Bone marrow (tissue), 2 donors: Measurements from ENCODE around the gene KHNYN.
"Not testable (repeated sequence)": the region's sequence is repeated elsewhere in the genome, so short reads cannot be mapped to it uniquely, and the experiment has no call there.

ENCODE experiments used
- DNase-seq, 2 donors: peaks; one replicate each; lab custom pipeline; 2025; lab: John Stamatoyannopoulos, UW

KHNYN gene

DNA sequence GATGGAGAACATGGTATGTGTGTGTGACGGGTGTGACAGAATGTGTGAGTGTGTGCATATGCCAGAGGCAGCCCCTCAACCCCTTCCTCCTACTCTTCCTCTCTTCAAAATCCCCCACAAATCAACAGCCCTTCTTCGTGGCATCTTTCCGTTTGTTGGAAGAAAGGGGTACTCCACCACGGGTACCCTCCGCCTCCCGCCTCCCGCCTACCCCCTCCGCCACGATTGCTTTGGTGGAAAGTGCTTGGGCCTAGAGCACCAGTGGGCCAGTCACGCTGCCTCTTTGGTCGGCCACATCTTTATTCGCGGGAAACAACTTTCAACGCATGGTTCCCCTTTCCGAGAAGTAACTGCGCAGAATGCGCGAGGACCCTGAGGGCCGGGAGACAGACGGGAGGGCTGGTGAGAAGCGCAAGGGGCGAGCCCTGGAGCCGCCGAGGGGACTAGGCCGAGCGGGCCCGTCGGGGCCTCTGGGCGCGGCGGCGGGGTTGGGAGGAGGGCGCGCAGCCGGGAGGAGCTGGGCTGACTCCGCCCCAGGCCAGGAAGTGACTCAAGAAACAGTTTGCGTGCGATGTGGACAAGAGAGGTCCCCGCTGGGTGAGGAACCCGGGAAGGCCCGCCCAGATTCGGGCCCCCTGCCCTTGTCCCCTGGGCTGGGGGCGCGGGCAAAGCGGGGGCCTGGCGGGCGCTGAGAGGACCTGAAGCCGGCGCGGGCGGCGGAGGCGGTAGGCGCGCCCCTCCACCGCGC is at the start of gene KHNYN, which contains the start of gene CBLN3:
Gene KHNYN (plus strand): TSS at position 560 of the 748 bp plus-strand sequence. CDS start 777 bp downstream, outside the sequence.
Gene CBLN3 (minus strand): TSS at position 274 of the 748 bp plus-strand sequence. CDS start 614 bp downstream, outside the sequence.
- DNase-seq: peak; percentile 76 to 89

DNA sequence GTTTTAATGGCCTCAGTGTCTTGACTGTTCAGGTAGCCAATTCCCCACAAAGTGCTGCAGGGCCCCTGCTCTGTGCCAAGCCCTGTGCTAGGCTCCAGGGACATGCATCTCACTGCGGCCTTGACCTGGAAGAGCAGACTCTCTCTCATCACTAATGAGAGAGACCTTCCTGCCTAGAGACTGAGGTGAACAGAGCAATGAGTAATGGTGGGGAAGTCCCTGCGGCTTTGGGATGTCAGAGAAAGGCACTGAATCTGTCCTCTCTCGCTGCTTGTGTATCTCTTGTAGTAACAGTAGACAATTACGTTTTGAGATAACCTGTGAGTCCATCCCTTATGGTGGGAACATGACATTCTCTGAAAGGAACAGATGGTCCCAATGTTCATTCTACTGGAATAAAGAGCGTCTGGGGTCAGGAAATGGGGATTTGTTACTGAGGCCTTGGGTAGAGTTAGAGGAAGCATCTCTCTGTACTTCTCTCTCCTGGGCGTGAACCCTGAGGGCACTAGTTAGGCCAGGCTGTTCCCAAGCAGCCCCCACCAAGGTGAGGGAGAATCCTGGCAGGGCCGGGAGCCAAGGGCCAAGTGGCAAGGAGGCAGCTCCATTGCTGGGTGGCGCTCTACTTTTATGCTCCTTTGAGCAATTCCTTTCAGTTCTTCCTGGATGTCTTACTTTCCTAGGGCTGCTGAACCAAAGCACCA is 48.2 kb upstream of the KHNYN start:
- no peak for DNase-seq

DNA sequence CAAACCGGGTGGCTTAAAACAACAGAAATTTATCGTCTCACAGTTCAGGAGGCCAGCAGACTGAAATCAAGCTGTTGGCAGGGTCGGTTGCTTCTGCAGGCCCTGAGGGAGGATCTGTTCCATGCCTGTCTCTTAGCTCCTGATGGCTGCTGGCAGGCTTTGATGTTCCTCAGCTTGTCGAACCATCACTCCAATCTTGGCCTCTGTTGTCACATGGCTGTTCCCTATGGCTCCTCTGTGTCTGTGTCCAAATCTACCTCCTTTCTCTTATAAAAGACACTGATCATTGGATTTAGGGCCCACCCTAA is 47.7 kb upstream of the KHNYN start:
- DNase-seq: no peak

DNA sequence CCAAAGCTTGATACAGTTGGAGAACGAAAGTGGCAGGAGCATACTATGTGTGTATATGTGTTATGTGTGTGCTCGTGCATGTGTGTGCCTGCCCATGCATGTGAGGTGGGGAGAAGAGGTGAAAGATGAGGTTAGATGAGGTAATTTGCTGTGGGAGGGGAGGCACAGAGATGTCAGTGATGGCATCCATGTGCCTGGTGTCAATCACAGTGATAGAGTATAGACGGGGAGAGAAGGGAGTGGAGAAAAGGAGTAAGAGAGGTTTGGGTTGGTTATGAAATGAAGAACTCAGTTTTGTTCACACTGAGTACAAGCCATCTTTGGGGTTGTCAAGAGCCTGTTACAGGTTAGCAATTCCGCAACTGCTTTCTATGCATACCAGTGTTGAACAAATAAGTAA is 45.6 kb upstream of the KHNYN start:
- no peak for DNase-seq

DNA sequence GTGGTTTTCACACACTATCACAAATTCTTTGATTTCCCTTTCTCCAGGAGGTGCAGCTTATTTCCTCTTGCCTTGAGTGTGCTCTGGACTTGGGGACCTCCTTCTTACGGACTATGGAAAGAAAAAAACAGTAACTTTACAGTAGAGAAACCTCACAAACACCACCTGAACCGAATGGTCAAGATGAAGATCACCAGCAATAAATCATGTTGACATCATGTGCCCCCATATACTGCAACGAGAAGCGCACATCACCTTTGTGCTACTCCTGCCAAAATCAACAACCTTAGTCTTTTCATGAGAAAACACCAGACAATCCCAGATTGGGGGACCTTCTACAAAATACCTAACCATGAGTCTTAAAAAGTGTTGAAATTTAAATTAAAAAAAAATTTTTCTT is 44.2 kb upstream of the KHNYN start:
- DNase-seq: no peak

DNA sequence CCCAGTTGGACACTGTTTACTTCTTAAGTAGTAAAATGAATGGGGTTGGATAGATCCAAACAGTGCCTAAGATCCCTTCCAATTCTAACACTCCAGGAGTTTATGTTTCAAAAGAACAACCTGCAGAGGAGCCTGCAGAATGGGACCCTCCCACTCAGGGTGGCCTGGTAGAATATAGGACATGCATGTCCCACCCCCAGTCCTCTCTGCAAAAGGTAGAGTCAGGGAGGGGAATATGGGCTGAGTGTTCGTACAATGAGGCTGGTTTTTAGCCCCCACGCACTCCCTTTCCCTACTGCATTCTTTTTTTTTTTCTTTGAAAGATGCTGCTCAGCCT is 42.8 kb upstream of the KHNYN start:
- DNase-seq: no peak

DNA sequence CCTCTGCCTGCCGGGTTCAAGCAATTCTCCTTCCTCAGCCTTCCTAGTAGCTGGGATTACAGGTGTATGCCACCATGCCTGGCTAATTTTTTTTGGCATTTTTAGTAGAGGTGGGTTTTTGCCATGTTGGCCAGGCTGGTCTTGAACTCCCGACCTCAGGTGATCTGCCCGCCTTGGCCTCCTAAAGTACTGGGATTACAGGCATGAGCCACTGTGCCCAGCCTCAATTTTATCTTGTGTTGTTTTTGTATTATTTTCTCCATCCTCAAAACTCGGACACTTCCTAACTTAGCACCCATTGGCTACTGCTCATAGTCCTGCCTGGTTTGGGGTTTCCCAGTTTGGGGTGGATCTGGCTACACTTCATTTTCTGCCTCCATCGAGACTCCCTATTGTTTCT is 42.2 kb upstream of the KHNYN start:
- not testable (repeated sequence) for DNase-seq

DNA sequence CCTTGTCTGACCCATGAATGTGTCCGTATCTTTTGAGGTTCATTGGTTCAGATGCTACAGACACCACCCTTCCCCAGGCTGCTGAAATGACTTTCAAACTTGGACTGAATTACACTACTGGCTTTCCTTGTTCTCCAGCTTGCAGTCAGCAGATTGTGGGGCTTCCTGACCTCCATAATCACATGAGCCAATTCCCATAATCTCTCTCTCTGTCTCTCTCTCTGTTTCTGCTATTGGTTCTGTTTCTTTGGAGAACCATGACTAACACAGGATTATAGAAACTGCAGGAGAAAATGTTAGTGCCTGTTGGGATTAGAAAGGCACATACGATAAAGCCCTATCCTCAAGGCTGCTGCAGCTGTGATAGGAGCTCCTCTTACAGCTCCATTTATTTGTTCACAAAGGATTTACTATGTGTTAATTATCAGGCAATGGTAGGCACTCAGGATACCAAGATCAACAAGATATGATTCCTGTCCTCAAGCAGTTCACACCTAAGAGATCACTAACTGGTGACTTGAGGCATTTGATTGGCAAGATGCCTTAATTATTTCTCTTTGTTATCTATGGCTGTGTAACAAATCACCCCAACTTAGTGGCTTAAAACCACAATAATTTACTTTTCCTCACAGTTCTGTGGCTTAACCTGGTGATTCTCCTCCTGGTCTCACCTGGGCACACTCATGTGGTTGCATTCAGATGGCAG is 41.1 kb upstream of the KHNYN start:
- no peak for DNase-seq

DNA sequence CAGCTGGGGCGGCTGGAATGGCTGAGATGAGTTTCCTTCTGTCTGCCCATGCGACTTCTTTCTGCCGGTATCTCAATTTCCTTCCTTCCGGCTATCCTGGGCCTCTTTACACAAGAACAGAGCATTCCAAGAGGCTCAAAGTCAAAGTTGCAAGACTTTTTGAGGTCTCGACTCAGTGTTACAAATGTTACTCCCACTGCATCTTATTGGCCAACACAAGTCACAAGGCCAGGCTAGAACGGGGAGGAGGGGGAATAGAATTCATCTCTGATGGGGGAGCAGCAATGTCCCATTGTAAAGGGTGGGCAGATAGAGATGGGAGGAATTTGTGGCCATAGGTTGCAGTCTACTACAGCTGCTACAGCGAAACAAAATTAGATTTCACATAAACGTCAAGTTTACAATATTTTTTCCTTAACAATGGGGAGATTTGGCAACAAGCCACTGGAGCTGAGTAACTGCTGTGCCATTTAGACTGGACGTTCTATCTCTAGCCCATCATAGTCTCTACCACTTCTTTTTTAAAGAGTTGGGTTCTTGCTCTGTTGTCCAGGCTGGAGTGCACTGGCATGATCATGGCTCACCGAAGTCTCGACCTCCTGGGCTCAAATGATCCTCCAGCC is 40.4 kb upstream of the KHNYN start:
- no peak for DNase-seq

DNA sequence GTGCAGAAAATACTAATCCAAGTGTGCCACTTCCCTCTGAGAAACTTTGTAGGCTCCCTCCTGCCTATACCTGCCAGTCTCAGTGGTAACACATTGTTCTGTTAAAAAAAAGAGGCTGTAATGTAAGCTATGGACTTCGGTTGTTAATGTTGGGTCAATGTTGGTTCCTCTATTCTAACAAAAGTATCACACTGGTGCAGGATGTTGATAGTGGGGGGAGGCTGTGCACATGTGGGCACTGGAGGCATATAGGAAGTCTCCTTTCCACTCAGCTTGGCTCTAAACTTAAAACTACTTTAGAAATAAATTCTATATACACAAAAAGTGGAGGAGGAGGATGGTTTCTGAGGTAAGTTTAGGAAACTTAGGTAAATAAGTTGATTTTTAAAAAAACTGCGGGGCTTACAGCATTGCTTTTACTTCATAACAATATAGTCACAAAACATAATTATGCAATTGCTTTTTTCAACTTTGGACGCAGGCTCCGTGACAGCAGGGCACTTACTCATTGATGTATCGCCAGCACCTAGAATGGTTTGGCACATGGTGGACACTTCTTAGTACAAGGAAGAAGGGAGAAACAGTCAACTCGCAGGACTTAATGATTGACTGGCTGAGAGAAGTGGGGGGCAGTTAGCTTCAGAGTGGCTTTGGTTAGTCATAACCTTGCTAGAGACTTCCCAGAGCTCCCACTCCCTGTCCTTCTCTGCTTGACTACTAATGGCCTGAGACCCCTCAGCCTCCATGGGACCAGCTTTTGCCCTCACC is 38.9 kb upstream of the KHNYN start:
- DNase-seq: peak in 1 of 2 donors; percentile 73

DNA sequence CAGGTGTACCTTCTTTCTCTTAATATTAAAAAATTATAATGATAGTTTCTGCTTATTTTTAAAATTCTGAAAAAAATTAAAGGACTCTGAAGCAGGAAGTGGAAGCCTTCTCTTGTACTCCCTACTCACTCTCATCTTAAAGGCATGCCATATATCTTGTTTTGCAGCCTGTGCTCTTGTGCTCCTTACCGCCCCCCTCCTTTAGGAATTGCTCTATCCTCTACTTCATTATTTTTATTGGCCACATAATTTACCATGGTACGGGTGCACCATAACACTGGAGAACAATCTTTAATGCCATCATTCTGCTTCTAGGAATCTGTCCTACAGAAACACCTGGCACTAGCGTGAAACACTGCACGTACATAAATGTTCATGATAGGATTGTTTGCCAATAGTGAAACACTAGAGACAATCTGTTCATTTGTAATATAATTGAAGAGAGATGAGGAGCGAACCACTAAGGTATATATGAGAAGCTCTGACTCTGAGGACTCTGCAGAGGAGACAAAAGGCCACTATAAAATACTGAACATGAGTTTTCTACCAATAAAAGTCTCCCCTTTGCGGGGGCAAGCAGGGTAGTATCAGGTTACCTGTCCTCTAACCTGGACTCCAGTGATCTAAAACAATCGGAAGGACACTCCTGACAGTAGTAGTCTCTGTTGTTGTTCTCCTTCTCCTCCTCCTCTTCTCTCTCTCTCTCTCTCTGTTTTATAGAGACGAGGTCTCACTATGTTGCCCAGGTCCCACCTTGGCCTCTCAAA is 37.2 kb upstream of the KHNYN start:
- no peak for DNase-seq

DNA sequence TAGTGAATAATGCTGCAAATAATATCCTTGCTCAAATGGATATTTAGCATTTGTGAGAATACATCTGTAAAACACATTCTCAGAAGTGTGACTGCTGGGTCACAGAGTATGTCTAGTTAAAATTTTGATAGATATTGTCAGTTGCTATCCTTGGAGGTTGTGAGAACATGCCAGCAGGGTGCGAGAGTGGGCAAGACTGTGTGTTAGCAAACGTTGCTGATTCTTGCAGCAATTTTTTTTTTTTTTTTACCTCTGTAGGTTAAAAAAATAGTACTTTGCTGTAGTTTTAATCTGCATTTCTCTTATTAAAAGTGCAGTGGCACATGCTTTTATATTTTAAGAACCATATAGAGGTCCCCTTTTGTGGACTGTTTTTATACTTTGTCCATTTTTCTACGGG is 35.5 kb upstream of the KHNYN start:
- DNase-seq: no peak

DNA sequence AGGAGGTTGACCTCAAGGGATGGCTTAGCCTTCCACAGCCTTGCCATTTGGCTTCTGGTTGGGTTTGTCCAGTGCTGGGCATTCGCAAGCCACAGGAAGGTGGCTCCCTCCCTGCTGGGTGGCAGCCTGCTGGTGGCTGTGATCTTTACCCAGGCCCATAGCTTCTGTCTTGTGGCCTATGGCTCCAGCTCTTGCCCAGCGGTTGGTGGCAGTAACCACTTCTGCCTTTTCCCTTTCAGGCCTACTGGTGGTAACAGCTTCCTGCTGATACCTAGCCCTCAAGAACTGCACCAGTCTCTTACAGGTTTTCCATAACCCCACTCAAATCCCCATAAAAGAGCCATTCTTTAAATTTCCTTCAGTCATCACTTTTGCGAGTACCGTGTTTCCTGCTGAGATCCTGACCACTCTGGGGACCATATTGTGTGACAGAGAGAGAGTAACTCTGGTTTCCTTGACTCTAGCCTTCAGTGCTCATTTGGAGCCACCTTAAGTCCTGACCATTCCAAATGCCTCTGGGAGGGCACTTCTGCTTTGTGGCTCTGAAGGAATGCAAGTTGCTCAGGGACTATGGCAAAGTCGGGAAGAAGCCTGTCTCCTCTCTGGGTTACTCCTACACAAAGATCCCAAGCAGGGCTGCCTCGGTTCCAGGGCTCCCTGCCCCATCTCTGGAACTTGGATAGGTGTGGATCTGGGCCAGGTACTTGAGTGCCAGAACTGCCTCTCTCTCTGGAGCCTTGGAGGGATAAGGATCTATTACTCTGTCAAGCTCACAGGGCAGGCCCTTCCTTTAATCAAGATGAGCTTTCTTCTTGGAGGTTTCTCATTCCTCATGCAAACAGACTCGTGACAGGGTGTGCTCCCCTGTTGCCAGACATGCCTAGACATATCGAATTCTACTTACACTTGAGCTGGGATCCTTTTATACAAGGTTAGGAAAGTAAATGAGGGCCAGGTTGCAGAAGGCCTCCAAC is 33.9 kb upstream of the KHNYN start:
- DNase-seq: peak in 1 of 2 donors; percentile 65

DNA sequence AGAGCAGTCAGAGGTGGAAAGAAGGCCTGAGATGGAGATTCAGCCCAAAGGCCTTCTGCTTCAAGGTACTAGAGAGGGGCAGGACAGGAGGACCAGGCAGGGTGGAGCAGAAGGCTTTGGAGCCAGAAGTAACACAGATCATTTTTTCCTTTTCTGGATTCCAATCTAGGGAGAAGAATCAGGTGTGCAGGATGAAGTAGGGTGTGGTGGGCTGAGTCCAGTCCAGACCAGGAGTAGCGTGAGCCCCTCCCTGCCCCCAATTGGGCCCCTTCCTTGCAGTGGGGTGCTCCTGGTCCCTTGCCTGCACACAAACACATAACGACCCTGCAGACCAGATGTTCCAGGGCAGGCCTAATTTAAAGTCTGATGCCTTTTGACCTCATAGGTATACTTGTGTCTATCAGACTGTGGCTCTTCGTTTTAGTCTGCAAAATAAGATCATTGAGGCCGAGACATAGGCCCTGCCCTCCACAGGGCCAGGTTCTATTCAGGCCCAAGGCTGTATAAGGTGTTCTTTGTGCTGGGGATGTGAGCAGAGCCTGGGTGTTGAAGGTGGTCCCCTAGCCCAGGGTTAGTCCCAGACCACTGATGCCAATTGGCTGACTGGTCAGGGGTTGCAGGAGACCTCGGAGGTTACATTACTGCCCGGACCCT is 32.0 kb upstream of the KHNYN start:
- DNase-seq: no peak

DNA sequence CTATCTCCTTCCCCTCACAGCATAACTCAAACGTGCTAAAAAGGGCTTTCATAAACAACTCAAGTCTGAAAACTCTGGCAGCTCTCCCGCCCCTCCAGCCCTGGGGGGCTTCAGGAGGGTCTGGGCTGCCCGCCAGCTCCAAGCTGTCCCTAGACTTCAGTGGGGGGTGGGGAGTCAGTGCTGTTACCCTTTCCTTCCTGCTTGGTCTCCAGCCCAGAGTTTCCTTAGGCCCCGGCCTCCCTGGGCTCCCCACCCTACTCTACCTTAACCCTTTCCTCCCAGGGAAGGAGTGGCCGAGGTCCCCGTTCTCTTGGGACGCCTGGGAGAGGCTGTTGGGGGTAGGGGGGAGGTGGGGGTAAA is 31.5 kb upstream of the KHNYN start:
- no peak for DNase-seq

DNA sequence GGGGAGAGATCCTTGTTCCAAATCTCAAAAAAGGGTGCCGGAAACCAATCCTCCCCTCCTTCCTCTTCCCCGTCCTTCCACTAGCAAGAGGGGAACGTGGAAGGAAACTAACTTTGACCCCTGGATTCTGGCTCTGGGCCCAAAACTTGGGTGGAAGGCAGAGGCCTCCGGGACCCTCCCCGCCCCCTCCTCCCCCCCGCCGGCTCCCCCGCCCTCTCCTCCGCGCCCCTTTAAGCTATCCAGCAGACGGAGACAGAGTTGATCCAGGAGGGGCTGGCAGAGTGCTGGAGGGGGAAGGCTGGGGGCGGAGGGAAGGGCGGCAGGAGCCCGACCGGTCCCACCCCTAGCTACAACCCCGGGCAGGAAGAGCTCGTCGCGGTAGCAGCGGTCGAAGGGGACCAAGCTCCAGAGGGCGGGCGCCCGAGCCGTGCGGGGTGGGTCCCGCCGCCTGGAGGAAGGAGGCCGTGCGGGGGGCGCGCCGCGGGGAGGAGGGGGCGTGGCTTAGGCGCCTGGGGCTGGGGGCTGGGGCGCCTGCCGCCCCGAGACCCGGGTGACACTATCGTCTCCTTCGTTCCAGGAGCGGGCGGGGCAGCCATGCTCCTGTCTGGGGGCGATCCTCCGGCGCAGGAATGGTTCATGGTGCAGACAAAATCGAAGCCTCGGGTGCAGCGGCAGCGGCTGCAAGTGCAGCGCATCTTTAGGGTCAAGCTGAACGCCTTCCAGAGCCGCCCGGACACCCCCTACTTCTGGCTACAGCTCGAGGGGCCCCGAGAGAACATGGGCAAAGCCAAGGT is 30.9 kb upstream of the KHNYN start, which contains the start of gene NYNRIN:
Gene NYNRIN (plus strand): TSS at position 351 of the 794 bp plus-strand sequence. CDS start 244 bp downstream, at position 595.
- DNase-seq: peak in 1 of 2 donors; percentile 22

DNA sequence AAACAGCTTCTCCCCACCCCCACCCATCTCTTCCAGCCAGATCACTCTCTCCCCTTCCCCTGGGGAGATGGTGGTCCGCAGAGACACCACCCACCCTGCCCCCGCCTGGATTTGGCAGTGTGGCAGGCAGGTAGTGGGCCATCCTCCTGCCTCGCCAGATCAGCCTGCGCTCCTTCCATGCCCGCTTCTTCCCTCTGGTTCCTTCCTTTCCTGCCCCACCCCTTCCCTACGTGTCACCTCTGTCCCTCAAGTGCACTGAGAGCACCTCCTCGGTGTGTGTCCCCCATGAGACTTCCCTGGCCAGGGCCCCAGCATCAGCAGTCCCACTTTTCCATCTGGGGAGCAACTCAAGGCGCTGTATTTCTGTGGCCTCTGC is 30.3 kb upstream of the KHNYN start:
- DNase-seq: no peak

DNA sequence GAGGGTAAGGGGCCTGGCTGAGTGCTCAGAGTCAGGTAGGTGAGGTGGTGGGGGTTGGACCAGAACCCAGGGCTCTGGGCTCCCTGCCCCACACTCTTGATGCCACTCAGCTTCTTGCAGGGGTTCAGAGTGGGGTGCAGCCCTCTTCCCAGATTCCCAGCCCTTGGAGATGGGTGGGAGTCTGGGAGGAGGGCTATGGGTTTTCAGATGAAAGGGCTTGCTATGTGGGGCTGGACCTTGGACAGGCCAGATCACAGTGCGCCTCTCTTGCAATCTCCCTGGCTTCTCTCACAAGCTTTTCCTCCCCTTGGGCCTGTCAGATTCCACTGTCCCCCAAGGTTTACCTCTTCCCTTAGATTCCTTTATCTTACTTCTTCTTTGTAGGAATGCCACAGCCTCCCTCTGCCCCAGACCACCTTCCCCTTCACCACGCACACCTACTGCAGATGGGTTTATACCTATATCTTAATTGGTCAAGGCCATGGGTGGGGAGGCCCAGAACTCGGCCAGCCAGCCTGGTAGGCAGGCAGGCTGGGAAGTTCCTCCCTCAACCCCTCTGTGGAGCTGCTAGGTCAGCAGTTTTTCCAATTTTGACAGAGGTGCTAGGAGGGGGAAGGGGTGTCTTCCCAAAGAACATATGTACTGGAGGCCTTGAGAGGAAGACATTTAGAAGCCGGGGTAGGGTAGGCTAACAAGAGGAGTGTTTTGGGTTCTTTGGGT is 29.6 kb upstream of the KHNYN start:
- no peak for DNase-seq
